ENCODE data around the gene CALML3.

- no peak for TF ChIP-seq CTCF (conservative IDR thresholded peaks at IDR 0.05; ENCODE audit: low read depth, low read length)
- TF ChIP-seq EZH2 (IDR thresholded peaks at IDR 0.05; ENCODE audit: borderline replicate concordance, low read depth, low read length, poor library complexity, severe bottlenecking) = no peak
Measured at GRCh38 chr10:5506751-5507648, 17.8 kb upstream of the CALML3 start.

Data from A673 (cell line).